Activated CD4-positive, alpha-beta T cell treated with anti-CD3 and anti-CD28 coated beads for 36 hours (primary cell): ENCODE measurements around the gene PWWP2A. TPM values are rescaled to one million over a fixed set of nuclear protein-coding genes. Genes with fewer than 3 reads are reported as not detected.

Experiments used
- ATAC-seq: fragments of 200-7000 bp; cut with Tn5 transposase; one replicate; pipeline ENCODE4 v1.10.0; 2021; ENCODE audit warnings: mild to moderate bottlenecking, moderate library complexity
- CTCF ChIA-PET: fragments of 350-600 bp; sonication (Branson Sonifier 250); formaldehyde crosslinking; loops from one replicate; lab custom pipeline; 2021; ENCODE audit warnings: antibody characterized with exemption; lab: Charles Lee
- POLR2A ChIA-PET: fragments of 350-600 bp; sonication (Branson Sonifier 250); formaldehyde crosslinking; loops from one replicate; lab custom pipeline; 2021; ENCODE audit warnings: antibody characterized with exemption, inconsistent platforms; lab: Charles Lee
- DNase-seq: peaks from one replicate; pipeline ENCODE4 v3.0.0-alpha.2; 2020
- H3K27ac Mint-ChIP-seq: one replicate; pipeline ENCODE4 v1.8.0; 2021; ENCODE audit warnings: mixed read lengths
- H3K27me3 Mint-ChIP-seq: one replicate; pipeline ENCODE4 v1.8.0; 2021; ENCODE audit warnings: mixed read lengths
- H3K36me3 Mint-ChIP-seq: one replicate; pipeline ENCODE4 v1.8.0; 2021; ENCODE audit warnings: low read depth, mixed read lengths
- H3K4me1 Mint-ChIP-seq: one replicate; pipeline ENCODE4 v1.8.0; 2021; ENCODE audit warnings: mixed read lengths
- H3K4me3 Mint-ChIP-seq: one replicate; pipeline ENCODE4 v1.8.0; 2021; ENCODE audit warnings: mild to moderate bottlenecking, moderate library complexity, mixed read lengths
- H3K9me3 Mint-ChIP-seq: one replicate; pipeline ENCODE4 v1.8.0; 2021; ENCODE audit warnings: low read depth, mixed read lengths
- intact Hi-C, 2 experiments: fragments of 100-400 bp; cut with DNase I in 1 of 2; cut with micrococcal nuclease in 1 of 2; formaldehyde crosslinking; loops; one replicate each; pipeline versions ENCODE4 v1.14.2 to v1.15.1; 2022 to 2024; cut with DNase I, micrococcal nuclease
- total RNA-seq, 2 experiments: library from RNA; stranded (reverse); gene quantifications; one replicate each; pipeline ENCODE4 v1.2.3, GENCODE V29; 2021

Gene PWWP2A
- total RNA-seq, 2 experiments from 2014 or later, result 14.7 to 24.3 TPM

DNA sequence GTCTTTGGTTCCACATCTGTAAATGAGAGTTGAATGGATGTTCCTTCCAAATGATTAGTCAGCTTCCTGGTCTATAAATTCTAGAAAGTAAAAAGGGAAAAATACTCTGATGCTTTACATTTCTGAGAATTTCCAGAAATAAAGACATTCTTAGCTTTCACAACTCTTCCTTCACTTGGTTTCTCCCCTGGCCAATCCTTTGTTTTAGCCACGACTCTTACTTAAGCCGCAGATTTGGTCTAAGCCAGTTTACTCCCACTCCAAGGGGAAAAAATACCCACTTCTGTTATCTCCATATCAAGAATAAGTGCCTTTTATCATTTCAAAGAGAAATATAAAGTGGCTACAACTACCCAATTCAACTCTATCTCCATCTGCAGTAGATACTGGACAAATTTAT is 29.7 kb downstream of the PWWP2A start:
- CTCF ChIA-PET, result interaction anchor here (1.9 kb wide), 1 partner anchor 67 kb away, joined by 5 read pairs; no protein-coding TSS in a partner anchor
- DNase-seq, result no peak
- intact Hi-C loops, result no loop called here
- Mint-ChIP-seq H3K9me3 (no peaks in the 10 kb centered on the region), H3K27me3 (no peaks in the 10 kb centered on the region), H3K27ac (no peak overlapping the region), H3K4me3 (no peak overlapping the region), H3K36me3 (peaks cover 26% of the 10 kb centered on the region), H3K4me1 (peaks cover 16% of the 10 kb centered on the region)
- ATAC-seq, result no peak
- POLR2A ChIA-PET, result no interaction called here

DNA sequence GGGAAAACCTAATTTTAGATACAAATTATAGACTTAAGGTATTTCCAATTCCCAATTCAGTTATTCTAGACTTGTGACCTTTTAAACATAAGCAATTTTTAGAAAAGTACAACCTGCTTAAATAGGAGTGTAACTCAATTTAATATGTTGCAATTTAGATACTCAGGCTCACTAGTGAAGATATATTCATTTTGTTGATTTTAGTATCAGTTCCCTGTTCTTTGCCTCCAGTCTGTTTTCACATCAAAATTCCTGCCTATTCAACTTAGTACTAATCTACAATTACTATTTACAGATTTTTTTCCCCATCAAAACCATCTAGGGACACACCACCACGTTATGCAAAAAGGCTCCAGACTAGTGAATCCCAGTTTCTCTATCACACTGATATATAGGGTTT is 30.4 kb downstream of the PWWP2A start:
- no peak for DNase-seq
- peaks cover 14% of the 10 kb centered on the region for H3K4me1 Mint-ChIP-seq
- ChIA-PET CTCF (interaction anchor here (1.9 kb wide), 1 partner anchor 67 kb away, joined by 5 read pairs; no protein-coding TSS in a partner anchor), POLR2A (no interaction called here)
- no peaks in the 10 kb centered on the region for H3K27me3 Mint-ChIP-seq
- H3K9me3 Mint-ChIP-seq, result no peaks in the 10 kb centered on the region
- peaks cover 19% of the 10 kb centered on the region for H3K36me3 Mint-ChIP-seq
- H3K27ac Mint-ChIP-seq, result no peak overlapping the region
- no peak overlapping the region for H3K4me3 Mint-ChIP-seq
- ATAC-seq, result no peak
- intact Hi-C loops, result no loop called here

DNA sequence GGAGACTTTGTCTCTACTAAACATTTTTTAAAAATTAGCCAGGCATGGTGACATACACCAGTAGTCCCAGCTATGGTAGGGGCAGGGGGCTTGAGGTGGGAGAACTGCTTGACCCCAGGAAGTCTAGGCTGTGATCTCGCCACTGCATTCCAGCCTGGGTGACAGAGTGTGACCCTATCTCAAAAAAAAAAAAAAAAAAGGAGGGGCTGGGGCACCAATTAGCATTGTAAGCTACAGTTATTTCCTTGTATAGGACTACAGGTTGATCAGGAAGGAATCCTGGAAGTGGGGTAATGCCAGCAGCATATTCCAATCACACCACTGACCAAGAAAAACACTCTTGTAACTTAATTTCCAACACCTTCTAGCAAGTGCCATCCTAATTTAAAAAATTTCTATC is 32.1 kb downstream of the PWWP2A start:
- intact Hi-C loops, result no loop called here
- DNase-seq, result no peak
- H3K27ac Mint-ChIP-seq, result no peak overlapping the region
- H3K4me1 Mint-ChIP-seq, result peaks cover 2% of the 10 kb centered on the region
- H3K27me3 Mint-ChIP-seq, result no peaks in the 10 kb centered on the region
- CTCF ChIA-PET, result interaction anchor here (0.6 kb wide), 1 partner anchor 63 kb away, joined by 3 read pairs; no protein-coding TSS in a partner anchor
- H3K4me3 Mint-ChIP-seq, result no peak overlapping the region
- peaks cover 6% of the 10 kb centered on the region for H3K36me3 Mint-ChIP-seq
- no peaks in the 10 kb centered on the region for H3K9me3 Mint-ChIP-seq
- no peak for ATAC-seq
- POLR2A ChIA-PET, result no interaction called here

DNA sequence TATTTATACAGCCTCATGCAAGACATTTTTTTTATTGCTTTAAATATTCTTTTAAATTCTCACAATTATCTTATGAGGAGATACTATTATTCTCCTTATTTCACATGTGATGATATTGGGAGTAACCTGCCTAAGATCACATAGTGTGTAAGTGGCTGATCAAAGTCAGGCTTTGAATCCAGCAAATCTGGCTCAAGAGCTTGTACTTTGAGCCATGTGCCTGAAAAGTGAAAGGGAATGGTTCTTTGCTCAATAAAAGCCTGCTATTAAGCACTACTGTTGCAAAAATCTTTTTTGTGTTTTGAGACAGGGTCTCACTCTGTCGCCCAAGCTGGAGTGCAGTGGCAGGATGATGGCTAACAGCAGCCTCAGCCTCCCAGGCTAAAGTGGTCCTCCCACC is 35.1 kb downstream of the PWWP2A start:
- intact Hi-C loops, result loop anchor here in 1 of 2 experiments (5.0 kb wide), 1 partner anchor 263 kb away; no protein-coding TSS in a partner anchor
- no peak for DNase-seq
- Mint-ChIP-seq H3K4me1 (no peaks in the 10 kb centered on the region), H3K4me3 (no peak overlapping the region), H3K9me3 (no peaks in the 10 kb centered on the region), H3K27ac (no peak overlapping the region), H3K27me3 (no peaks in the 10 kb centered on the region), H3K36me3 (peaks cover 6% of the 10 kb centered on the region)
- ChIA-PET CTCF (interaction anchor here (1.1 to 1.4 kb wide), 2 partner anchors 11 to 263 kb away, joined by 3 to 4 read pairs; no protein-coding TSS in a partner anchor), POLR2A (no interaction called here)
- ATAC-seq, result no peak

DNA sequence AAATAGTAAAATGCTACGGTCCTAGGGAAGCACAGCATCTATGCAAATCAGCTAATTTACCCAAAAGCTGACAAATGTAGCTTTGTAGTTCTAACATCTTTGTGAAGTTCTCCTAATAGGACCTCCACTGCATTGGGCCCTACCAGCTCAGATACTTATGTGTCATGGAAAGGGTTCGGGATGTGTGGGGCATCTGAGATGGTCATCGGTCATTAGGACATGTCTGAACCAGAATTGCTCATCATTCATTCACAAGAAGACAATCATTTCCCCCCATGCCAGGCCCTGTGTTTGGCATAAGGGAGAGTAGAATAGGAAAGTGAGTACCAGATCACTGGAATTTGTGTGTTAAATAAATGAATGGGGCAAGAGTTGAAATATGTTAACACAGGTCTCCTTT is 35.7 kb downstream of the PWWP2A start:
- POLR2A ChIA-PET, result no interaction called here
- Mint-ChIP-seq H3K9me3 (no peaks in the 10 kb centered on the region), H3K4me3 (no peak overlapping the region), H3K27ac (no peak overlapping the region), H3K36me3 (peaks cover 7% of the 10 kb centered on the region), H3K4me1 (no peaks in the 10 kb centered on the region), H3K27me3 (no peaks in the 10 kb centered on the region)
- CTCF ChIA-PET, result interaction anchor here (1.4 kb wide), 1 partner anchor 10 kb away, joined by 4 read pairs; no protein-coding TSS in a partner anchor
- no peak for DNase-seq
- intact Hi-C loops, result loop anchor here in 1 of 2 experiments (5.0 kb wide), 1 partner anchor 264 kb away; no protein-coding TSS in a partner anchor
- ATAC-seq, result no peak

DNA sequence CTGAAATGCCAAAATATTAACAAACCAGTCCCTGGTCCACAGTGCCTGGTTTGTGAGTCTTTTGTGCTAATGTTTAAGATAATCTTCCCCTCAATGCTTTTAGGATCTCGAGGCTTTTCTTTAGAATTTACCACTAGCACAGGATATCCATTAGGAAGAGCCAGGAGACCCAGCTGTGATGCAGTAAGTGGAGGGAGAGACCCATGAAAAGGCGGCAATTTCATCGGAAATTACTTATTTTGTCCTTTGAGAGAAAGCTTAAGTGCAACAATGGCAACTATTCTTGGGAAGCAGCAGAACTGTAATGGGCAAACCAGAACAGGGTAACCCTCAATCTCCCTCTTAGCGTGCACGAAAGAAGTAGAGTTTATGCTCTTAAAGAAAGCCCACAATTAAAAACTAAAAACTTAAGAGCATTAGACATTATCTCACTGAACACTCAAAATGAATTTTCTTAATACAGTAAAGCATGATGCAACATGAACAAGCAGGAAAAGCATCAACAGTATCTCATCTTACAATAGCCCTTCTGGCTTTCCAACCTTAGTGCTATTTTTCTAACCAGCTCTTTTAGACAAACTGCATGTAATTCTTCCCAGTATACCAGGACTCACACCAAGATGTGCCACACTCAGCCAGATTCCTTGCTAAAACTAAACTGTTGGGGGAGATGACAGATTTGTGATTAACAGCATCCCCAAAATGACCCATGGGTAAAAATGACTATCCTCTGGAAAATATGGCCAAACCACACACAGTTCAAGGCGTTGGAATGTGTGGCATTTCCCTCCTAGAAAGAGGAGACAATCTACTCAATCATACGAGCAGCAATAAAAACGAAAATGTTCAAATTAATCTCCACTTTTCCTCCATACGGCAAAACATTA is 36.4 kb downstream of the PWWP2A start:
- ATAC-seq (no peak), DNase-seq (no peak)
- Mint-ChIP-seq H3K9me3 (no peaks in the 10 kb centered on the region), H3K27ac (no peak overlapping the region), H3K27me3 (no peaks in the 10 kb centered on the region), H3K4me1 (no peaks in the 10 kb centered on the region), H3K36me3 (peaks cover 7% of the 10 kb centered on the region), H3K4me3 (no peak overlapping the region)
- ChIA-PET POLR2A (interaction anchor here (0.7 kb wide), 1 partner anchor 126 kb away, joined by 3 read pairs; no protein-coding TSS in a partner anchor), CTCF (no interaction called here)
- intact Hi-C loops, result loop anchor here in 1 of 2 experiments (5.0 kb wide), 1 partner anchor 264 kb away; no protein-coding TSS in a partner anchor

DNA sequence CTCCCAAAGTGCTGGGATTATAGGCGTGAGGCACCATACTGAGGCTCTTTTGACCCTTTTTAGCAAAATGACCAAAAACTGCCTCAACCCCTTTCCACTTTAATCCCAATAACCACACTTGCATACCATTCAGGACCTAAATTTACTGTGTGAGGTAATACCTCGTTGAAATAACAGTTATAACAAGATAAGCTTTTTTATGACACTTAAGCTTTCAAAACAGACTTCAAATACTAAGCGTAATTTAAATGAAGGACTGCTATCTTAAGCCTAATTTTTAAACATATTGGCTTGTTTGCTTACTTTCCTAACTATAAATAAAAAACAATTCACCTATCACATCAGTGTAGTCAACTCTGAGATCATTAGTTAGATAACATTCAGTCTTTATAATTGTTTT is 37.8 kb downstream of the PWWP2A start:
- ChIA-PET POLR2A (no interaction called here), CTCF (interaction anchor here (0.7 to 2.0 kb wide), 5 partner anchors 26 to 626 kb away, joined by 3 to 7 read pairs (median 4); no protein-coding TSS in a partner anchor)
- no peaks in the 10 kb centered on the region for H3K27me3 Mint-ChIP-seq
- intact Hi-C loops, result loop anchor here in 1 of 2 experiments (2.0 to 5.0 kb wide), 2 partner anchors 266 to 313 kb away; no protein-coding TSS in a partner anchor
- no peaks in the 10 kb centered on the region for H3K9me3 Mint-ChIP-seq
- peaks cover 7% of the 10 kb centered on the region for H3K36me3 Mint-ChIP-seq
- no peak overlapping the region for H3K27ac Mint-ChIP-seq
- ATAC-seq (no peak), DNase-seq (no peak)
- H3K4me3 Mint-ChIP-seq, result no peak overlapping the region
- H3K4me1 Mint-ChIP-seq, result no peaks in the 10 kb centered on the region

DNA sequence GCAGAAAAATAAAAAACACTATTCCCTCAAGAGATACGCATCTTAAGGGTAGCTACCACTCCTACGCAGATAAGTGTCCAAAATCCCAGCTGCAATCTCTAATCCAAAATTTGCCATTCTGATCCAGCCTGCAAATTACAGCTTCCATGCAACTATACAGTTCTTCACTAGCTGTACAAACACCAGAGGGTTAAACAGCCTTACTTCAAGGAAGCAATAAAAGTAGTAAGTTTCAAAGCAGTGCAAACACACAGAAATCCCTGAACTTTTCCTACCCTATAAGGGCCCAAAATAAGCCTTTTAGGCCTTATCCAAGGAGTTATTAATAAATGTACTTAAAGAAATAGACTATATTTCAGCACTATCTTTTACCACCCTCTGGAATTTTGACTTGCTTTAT is 39.5 kb downstream of the PWWP2A start:
- H3K4me3 Mint-ChIP-seq, result no peak overlapping the region

DNA sequence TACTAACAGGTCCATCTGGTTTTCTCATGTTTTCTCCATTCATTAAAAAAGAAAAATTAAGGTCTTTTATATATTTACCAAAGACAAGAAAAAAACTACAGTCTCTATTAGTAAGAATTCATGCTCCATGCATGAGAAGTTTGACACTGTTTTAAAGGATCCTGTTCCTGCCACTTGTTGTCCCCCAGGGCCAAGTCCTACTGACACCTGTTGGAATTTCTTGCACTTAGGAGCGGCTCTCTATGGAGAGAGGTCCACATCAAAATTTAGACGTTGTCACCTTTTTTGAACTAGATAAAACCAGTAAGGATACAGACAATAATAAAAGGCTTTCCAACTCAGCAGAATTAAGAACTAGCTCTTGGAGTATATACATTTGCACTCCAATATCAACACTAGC is 42.3 kb downstream of the PWWP2A start:
- Mint-ChIP-seq H3K9me3 (no peaks in the 10 kb centered on the region), H3K36me3 (peaks cover 12% of the 10 kb centered on the region), H3K4me3 (no peak overlapping the region), H3K4me1 (no peaks in the 10 kb centered on the region), H3K27ac (no peak overlapping the region), H3K27me3 (no peaks in the 10 kb centered on the region)
- intact Hi-C loops, result no loop called here
- DNase-seq, result no peak
- CTCF ChIA-PET, result no interaction called here
- ATAC-seq, result no peak
- POLR2A ChIA-PET, result no interaction called here

More for the DNA sequence above, 39.5 kb downstream of the PWWP2A start:
- ATAC-seq, result no peak
- Mint-ChIP-seq H3K27me3 (no peaks in the 10 kb centered on the region), H3K9me3 (no peaks in the 10 kb centered on the region), H3K27ac (no peak overlapping the region), H3K4me1 (no peaks in the 10 kb centered on the region), H3K36me3 (peaks cover 10% of the 10 kb centered on the region)
- CTCF ChIA-PET, result interaction anchor here (0.6 to 2.0 kb wide), 3 partner anchors 39 to 192 kb away, joined by 3 to 6 read pairs (median 4); partner anchors contain the start of gene PWWP2A
- POLR2A ChIA-PET, result no interaction called here
- DNase-seq, result no peak
- intact Hi-C loops, result loop anchor here in 1 of 2 experiments (2.0 to 5.0 kb wide), 2 partner anchors 268 to 315 kb away; no protein-coding TSS in a partner anchor

DNA sequence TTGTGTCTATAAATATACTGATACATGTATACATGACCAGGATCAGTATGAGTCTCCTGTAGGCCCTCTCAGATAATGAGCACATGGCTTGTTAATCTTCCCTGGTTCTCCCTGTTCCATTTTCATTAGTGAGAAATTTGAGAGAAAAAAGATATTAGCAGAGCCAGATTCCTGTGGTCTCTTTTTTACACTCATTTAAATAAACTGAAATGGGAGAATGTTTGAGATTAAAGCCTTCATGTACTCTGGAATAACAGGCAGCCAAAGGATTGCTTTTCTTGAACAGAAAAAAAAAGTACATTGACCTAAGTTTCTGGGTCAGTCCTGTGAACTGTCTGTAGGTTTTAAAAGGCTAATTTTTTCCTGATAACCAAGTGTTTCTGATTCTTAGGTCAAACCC is 44.2 kb downstream of the PWWP2A start:
- H3K27ac Mint-ChIP-seq, result no peak overlapping the region
- ChIA-PET POLR2A (no interaction called here), CTCF (no interaction called here)
- H3K27me3 Mint-ChIP-seq, result no peaks in the 10 kb centered on the region
- H3K4me1 Mint-ChIP-seq, result no peaks in the 10 kb centered on the region
- DNase-seq, result no peak
- no peak for ATAC-seq
- H3K9me3 Mint-ChIP-seq, result no peaks in the 10 kb centered on the region
- peaks cover 13% of the 10 kb centered on the region for H3K36me3 Mint-ChIP-seq
- intact Hi-C loops, result no loop called here
- H3K4me3 Mint-ChIP-seq, result no peak overlapping the region

DNA sequence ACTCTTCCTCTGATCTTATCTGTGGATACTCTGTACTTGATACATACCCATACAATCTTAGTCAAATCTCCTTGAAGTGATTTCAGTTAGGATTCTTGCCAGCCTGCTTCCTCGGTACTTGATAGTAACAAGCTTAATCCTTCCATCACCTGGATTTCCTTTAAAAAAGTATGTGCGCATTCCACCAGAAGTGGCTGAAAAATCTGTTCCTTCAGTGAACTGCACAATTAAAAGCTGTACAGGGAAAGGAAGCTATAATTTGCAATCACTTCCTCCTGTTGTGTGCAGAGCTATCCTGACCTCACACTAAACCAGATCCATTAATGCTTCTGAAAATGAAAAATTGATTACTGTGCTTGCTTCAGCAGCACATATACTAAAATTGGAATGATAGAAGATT is 47.3 kb downstream of the PWWP2A start:
- no peak for ATAC-seq

More for the DNA sequence above, 47.3 kb downstream of the PWWP2A start:
- CTCF ChIA-PET, result interaction anchor here (0.8 to 1.9 kb wide), 3 partner anchors 22 to 266 kb away, joined by 3 to 9 read pairs (median 3); no protein-coding TSS in a partner anchor
- H3K27me3 Mint-ChIP-seq, result no peaks in the 10 kb centered on the region
- H3K36me3 Mint-ChIP-seq, result peaks cover 10% of the 10 kb centered on the region
- H3K4me3 Mint-ChIP-seq, result no peak overlapping the region
- POLR2A ChIA-PET, result interaction anchor here (0.7 kb wide), 1 partner anchor 500 kb away, joined by 5 read pairs; no protein-coding TSS in a partner anchor
- DNase-seq, result no peak
- no peaks in the 10 kb centered on the region for H3K9me3 Mint-ChIP-seq
- intact Hi-C loops, result no loop called here
- H3K4me1 Mint-ChIP-seq, result no peaks in the 10 kb centered on the region
- H3K27ac Mint-ChIP-seq, result no peak overlapping the region
